Measurements from ENCODE around the gene GLP1R.
A peak's percentile ranks its signal among the peaks of the same experiment; 100 is the strongest.

The GLP1R gene

GRCh38 chr6:39048481-39049399, at the start of gene GLP1R:
TSS of gene GLP1R (plus strand) at chr6:39048781. CDS start at chr6:39048841, 60 bp downstream.
- Histone ChIP-seq H3K4me3 (ENCODE audit: low read length in 2 of 2) (peak within 1 kb of the TSS in 1 of 2 donors; percentile 55), H3K9ac (ENCODE audit: low read length in 2 of 2) (no peak within 1 kb of the TSS), H3K9me3 (ENCODE audit: control insufficient read depth in 2 of 2, low read length in 2 of 2) (no peaks in the 10 kb centered on the region), H3K27me3 (ENCODE audit: control insufficient read depth in 1 of 2, insufficient read depth in 2 of 2, low read length in 2 of 2) (peaks cover 30 to 40% of the 10 kb centered on the region in 2 donors), H3K36me3 (ENCODE audit: control insufficient read depth in 2 of 2, insufficient read depth in 2 of 2, low read length in 2 of 2) (no peaks in the 10 kb centered on the region), H3K27ac (ENCODE audit: low read length) (no peak within 1 kb of the TSS), H3K4me1 (ENCODE audit: control insufficient read depth, insufficient read depth, low read length) (peaks cover 9% of the 10 kb centered on the region)

GRCh38 chr6:39003072-39003471, 45.5 kb upstream of the GLP1R start:
- Histone ChIP-seq H3K9me3 (ENCODE audit: control insufficient read depth in 2 of 2, low read length in 2 of 2) (no peaks in the 10 kb centered on the region), H3K27me3 (ENCODE audit: control insufficient read depth in 1 of 2, insufficient read depth in 2 of 2, low read length in 2 of 2) (peaks cover 0 to 6% of the 10 kb centered on the region in 2 donors), H3K27ac (ENCODE audit: low read length) (no peak overlapping the region), H3K4me1 (ENCODE audit: control insufficient read depth, insufficient read depth, low read length) (no peaks in the 10 kb centered on the region), H3K4me3 (ENCODE audit: low read length in 2 of 2) (no peak overlapping the region), H3K9ac (ENCODE audit: low read length in 2 of 2) (no peak overlapping the region), H3K36me3 (ENCODE audit: control insufficient read depth in 2 of 2, insufficient read depth in 2 of 2, low read length in 2 of 2) (no peaks in the 10 kb centered on the region)

GRCh38 chr6:39003492-39003891, 45.1 kb upstream of the GLP1R start:
- H3K9ac ChIP-seq (ENCODE audit: low read length in 2 of 2): no peak overlapping the region
- H3K4me1 ChIP-seq (ENCODE audit: control insufficient read depth, insufficient read depth, low read length): no peaks in the 10 kb centered on the region
- no peaks in the 10 kb centered on the region for H3K36me3 ChIP-seq (ENCODE audit: control insufficient read depth in 2 of 2, insufficient read depth in 2 of 2, low read length in 2 of 2)

GRCh38 chr6:39004801-39005200, 43.8 kb upstream of the GLP1R start:
- Histone ChIP-seq H3K4me3 (ENCODE audit: low read length in 2 of 2) (no peak overlapping the region), H3K27me3 (ENCODE audit: control insufficient read depth in 1 of 2, insufficient read depth in 2 of 2, low read length in 2 of 2) (peaks cover 0 to 7% of the 10 kb centered on the region in 2 donors), H3K9ac (ENCODE audit: low read length in 2 of 2) (no peak overlapping the region), H3K27ac (ENCODE audit: low read length) (no peak overlapping the region), H3K36me3 (ENCODE audit: control insufficient read depth in 2 of 2, insufficient read depth in 2 of 2, low read length in 2 of 2) (no peaks in the 10 kb centered on the region), H3K4me1 (ENCODE audit: control insufficient read depth, insufficient read depth, low read length) (no peaks in the 10 kb centered on the region), H3K9me3 (ENCODE audit: control insufficient read depth in 2 of 2, low read length in 2 of 2) (no peaks in the 10 kb centered on the region)

More at GRCh38 chr6:39003492-39003891, 45.1 kb upstream of the GLP1R start:
- H3K9me3 ChIP-seq (ENCODE audit: control insufficient read depth in 2 of 2, low read length in 2 of 2): no peaks in the 10 kb centered on the region
- H3K4me3 ChIP-seq (ENCODE audit: low read length in 2 of 2): no peak overlapping the region
- no peak overlapping the region for H3K27ac ChIP-seq (ENCODE audit: low read length)
- peaks cover 0 to 7% of the 10 kb centered on the region in 2 donors for H3K27me3 ChIP-seq (ENCODE audit: control insufficient read depth in 1 of 2, insufficient read depth in 2 of 2, low read length in 2 of 2)

GRCh38 chr6:39005774-39006173, 42.8 kb upstream of the GLP1R start:
- H3K9me3 ChIP-seq (ENCODE audit: control insufficient read depth in 2 of 2, low read length in 2 of 2): no peaks in the 10 kb centered on the region
- no peaks in the 10 kb centered on the region for H3K36me3 ChIP-seq (ENCODE audit: control insufficient read depth in 2 of 2, insufficient read depth in 2 of 2, low read length in 2 of 2)
- no peaks in the 10 kb centered on the region for H3K4me1 ChIP-seq (ENCODE audit: control insufficient read depth, insufficient read depth, low read length)
- H3K4me3 ChIP-seq (ENCODE audit: low read length in 2 of 2): no peak overlapping the region
- H3K27ac ChIP-seq (ENCODE audit: low read length): no peak overlapping the region
- H3K27me3 ChIP-seq (ENCODE audit: control insufficient read depth in 1 of 2, insufficient read depth in 2 of 2, low read length in 2 of 2): peaks cover 0 to 4% of the 10 kb centered on the region in 2 donors
- no peak overlapping the region for H3K9ac ChIP-seq (ENCODE audit: low read length in 2 of 2)

GRCh38 chr6:39007575-39007974, 41.0 kb upstream of the GLP1R start:
- H3K36me3 ChIP-seq (ENCODE audit: control insufficient read depth in 2 of 2, insufficient read depth in 2 of 2, low read length in 2 of 2): no peaks in the 10 kb centered on the region
- no peak overlapping the region for H3K4me3 ChIP-seq (ENCODE audit: low read length in 2 of 2)
- no peaks in the 10 kb centered on the region for H3K4me1 ChIP-seq (ENCODE audit: control insufficient read depth, insufficient read depth, low read length)
- no peak overlapping the region for H3K27ac ChIP-seq (ENCODE audit: low read length)
- H3K9me3 ChIP-seq (ENCODE audit: control insufficient read depth in 2 of 2, low read length in 2 of 2): no peaks in the 10 kb centered on the region
- H3K27me3 ChIP-seq (ENCODE audit: control insufficient read depth in 1 of 2, insufficient read depth in 2 of 2, low read length in 2 of 2): peaks cover 4 to 8% of the 10 kb centered on the region in 2 donors
- H3K9ac ChIP-seq (ENCODE audit: low read length in 2 of 2): no peak overlapping the region

GRCh38 chr6:39008737-39009136, 39.8 kb upstream of the GLP1R start:
- no peak overlapping the region for H3K9ac ChIP-seq (ENCODE audit: low read length in 2 of 2)

GRCh38 chr6:39009476-39009875, 39.1 kb upstream of the GLP1R start:
- H3K36me3 ChIP-seq (ENCODE audit: control insufficient read depth in 2 of 2, insufficient read depth in 2 of 2, low read length in 2 of 2): no peaks in the 10 kb centered on the region
- no peaks in the 10 kb centered on the region for H3K4me1 ChIP-seq (ENCODE audit: control insufficient read depth, insufficient read depth, low read length)
- H3K27ac ChIP-seq (ENCODE audit: low read length): no peak overlapping the region
- no peaks in the 10 kb centered on the region for H3K9me3 ChIP-seq (ENCODE audit: control insufficient read depth in 2 of 2, low read length in 2 of 2)
- H3K4me3 ChIP-seq (ENCODE audit: low read length in 2 of 2): no peak overlapping the region
- H3K27me3 ChIP-seq (ENCODE audit: control insufficient read depth in 1 of 2, insufficient read depth in 2 of 2, low read length in 2 of 2): peaks cover 4 to 8% of the 10 kb centered on the region in 2 donors
- H3K9ac ChIP-seq (ENCODE audit: low read length in 2 of 2): no peak overlapping the region

More at GRCh38 chr6:39008737-39009136, 39.8 kb upstream of the GLP1R start:
- Histone ChIP-seq H3K36me3 (ENCODE audit: control insufficient read depth in 2 of 2, insufficient read depth in 2 of 2, low read length in 2 of 2) (no peaks in the 10 kb centered on the region), H3K27ac (ENCODE audit: low read length) (no peak overlapping the region), H3K9me3 (ENCODE audit: control insufficient read depth in 2 of 2, low read length in 2 of 2) (no peaks in the 10 kb centered on the region), H3K4me1 (ENCODE audit: control insufficient read depth, insufficient read depth, low read length) (no peaks in the 10 kb centered on the region), H3K4me3 (ENCODE audit: low read length in 2 of 2) (no peak overlapping the region), H3K27me3 (ENCODE audit: control insufficient read depth in 1 of 2, insufficient read depth in 2 of 2, low read length in 2 of 2) (peaks cover 4 to 8% of the 10 kb centered on the region in 2 donors)

GRCh38 chr6:39016839-39017546, 31.6 kb upstream of the GLP1R start:
- H3K36me3 ChIP-seq (ENCODE audit: control insufficient read depth in 2 of 2, insufficient read depth in 2 of 2, low read length in 2 of 2): no peaks in the 10 kb centered on the region
- H3K9me3 ChIP-seq (ENCODE audit: control insufficient read depth in 2 of 2, low read length in 2 of 2): no peaks in the 10 kb centered on the region
- H3K9ac ChIP-seq (ENCODE audit: low read length in 2 of 2): no peak overlapping the region
- H3K27ac ChIP-seq (ENCODE audit: low read length): no peak overlapping the region
- H3K4me1 ChIP-seq (ENCODE audit: control insufficient read depth, insufficient read depth, low read length): no peaks in the 10 kb centered on the region
- peaks cover 0 to 4% of the 10 kb centered on the region in 2 donors for H3K27me3 ChIP-seq (ENCODE audit: control insufficient read depth in 1 of 2, insufficient read depth in 2 of 2, low read length in 2 of 2)
- H3K4me3 ChIP-seq (ENCODE audit: low read length in 2 of 2): no peak overlapping the region

- H3K36me3 ChIP-seq (ENCODE audit: control insufficient read depth in 2 of 2, insufficient read depth in 2 of 2, low read length in 2 of 2): no peaks in the 10 kb centered on the region
- H3K4me3 ChIP-seq (ENCODE audit: low read length in 2 of 2): no peak overlapping the region
- H3K27ac ChIP-seq (ENCODE audit: low read length): no peak overlapping the region
- no peaks in the 10 kb centered on the region for H3K4me1 ChIP-seq (ENCODE audit: control insufficient read depth, insufficient read depth, low read length)
- H3K9ac ChIP-seq (ENCODE audit: low read length in 2 of 2): no peak overlapping the region
- no peaks in the 10 kb centered on the region for H3K9me3 ChIP-seq (ENCODE audit: control insufficient read depth in 2 of 2, low read length in 2 of 2)
- no peaks in the 10 kb centered on the region for H3K27me3 ChIP-seq (ENCODE audit: control insufficient read depth in 1 of 2, insufficient read depth in 2 of 2, low read length in 2 of 2)
Observed at GRCh38 chr6:39017547-39017880, 31.1 kb upstream of the GLP1R start.

Data from stomach smooth muscle (tissue), 2 donors.